Astrocyte (in vitro differentiated cells and primary cell): ENCODE results near the gene LRRC4C. TPM values are rescaled to one million over a fixed set of nuclear protein-coding genes. Genes with fewer than 3 reads are reported as not detected.
A peak's percentile ranks its signal among the peaks of the same experiment; 100 is the strongest.

Source experiments
- DNase-seq: peaks from one replicate; pipeline ENCODE4 v3.0.0-alpha.2; 2010; ENCODE audit warnings: low read depth
- FAIRE-seq: peaks from 2 replicates; lab custom pipeline; 2011; peaks lifted over from hg19 to GRCh38; lab: Jason Lieb, UNC
- H2AFZ ChIP-seq: 2 replicates; pipeline ENCODE4 v1.6.0; 2012; ENCODE audit warnings: low read depth, low read length, inconsistent platforms
- H3K27ac ChIP-seq: 2 replicates; pipeline ENCODE4 v1.5.1; 2011; ENCODE audit warnings: low read depth, low read length, inconsistent platforms
- H3K27me3 ChIP-seq: 2 replicates; pipeline ENCODE4 v1.6.0; 2011; ENCODE audit warnings: low read length, inconsistent platforms; ENCODE audit not compliant: insufficient read depth
- H3K36me3 ChIP-seq: 2 replicates; pipeline ENCODE4 v1.5.1; 2011; ENCODE audit warnings: low read length, inconsistent platforms; ENCODE audit not compliant: insufficient read depth
- H3K4me1 ChIP-seq: 2 replicates; pipeline ENCODE4 v1.5.1; 2011; ENCODE audit warnings: low read length, inconsistent platforms; ENCODE audit not compliant: insufficient read depth
- H3K4me2 ChIP-seq: 2 replicates; pipeline ENCODE4 v1.6.0; 2012; ENCODE audit warnings: low read length, inconsistent platforms
- H3K4me3 ChIP-seq: 2 replicates; pipeline ENCODE4 v1.5.1; 2011; ENCODE audit warnings: low read depth, mild to moderate bottlenecking, low read length, inconsistent platforms; ENCODE audit not compliant: insufficient read depth
- H3K79me2 ChIP-seq: 2 replicates; pipeline ENCODE4 v1.6.0; 2012; ENCODE audit warnings: mild to moderate bottlenecking, low read length, inconsistent platforms; ENCODE audit not compliant: insufficient read depth
- H3K9ac ChIP-seq: 2 replicates; pipeline ENCODE4 v1.6.0; 2012; ENCODE audit warnings: mild to moderate bottlenecking, low read length, inconsistent platforms
- H3K9me3 ChIP-seq: 2 replicates; pipeline ENCODE4 v1.5.1; 2012; ENCODE audit warnings: low read depth, mild to moderate bottlenecking, low read length, inconsistent platforms; ENCODE audit not compliant: insufficient read depth
- H4K20me1 ChIP-seq: 2 replicates; pipeline ENCODE4 v1.6.0; 2012; ENCODE audit warnings: low read length, inconsistent platforms; ENCODE audit not compliant: insufficient read depth
- H3K27ac Mint-ChIP-seq: one replicate; pipeline ENCODE4 v1.8.0; 2021; ENCODE audit warnings: mild to moderate bottlenecking, mixed read lengths; ENCODE audit not compliant: unreplicated experiment
- H3K27me3 Mint-ChIP-seq: one replicate; pipeline ENCODE4 v1.8.0; 2021; ENCODE audit warnings: low read depth, mixed read lengths; ENCODE audit not compliant: unreplicated experiment
- H3K36me3 Mint-ChIP-seq: one replicate; pipeline ENCODE4 v1.8.0; 2021; ENCODE audit warnings: low read depth, mixed read lengths; ENCODE audit not compliant: unreplicated experiment
- H3K4me1 Mint-ChIP-seq: one replicate; pipeline ENCODE4 v1.8.0; 2021; ENCODE audit warnings: low read depth, mixed read lengths; ENCODE audit not compliant: unreplicated experiment
- H3K4me3 Mint-ChIP-seq: one replicate; pipeline ENCODE4 v1.8.0; 2021; ENCODE audit warnings: mild to moderate bottlenecking, moderate library complexity, mixed read lengths; ENCODE audit not compliant: unreplicated experiment
- H3K9me3 Mint-ChIP-seq: one replicate; pipeline ENCODE4 v1.8.0; 2021; ENCODE audit warnings: mild to moderate bottlenecking, mixed read lengths; ENCODE audit not compliant: unreplicated experiment
- CTCF ChIP-seq: IDR thresholded peaks from 2 replicates; pipeline ENCODE4 v1.5.1; 2011; ENCODE audit warnings: low read depth, mild to moderate bottlenecking, inconsistent platforms, low read length, moderate library complexity; ENCODE audit not compliant: insufficient read depth
- EZH2 ChIP-seq: IDR thresholded peaks from 2 replicates; pipeline ENCODE4 v1.6.1; 2012; ENCODE audit warnings: mild to moderate bottlenecking, low read length, inconsistent platforms; ENCODE audit not compliant: insufficient read depth
- total RNA-seq: library from RNA; stranded (reverse); gene quantifications from 2 replicates; pipeline ENCODE4 v1.2.1, GENCODE V29; 2021

The LRRC4C gene
- total RNA-seq, 1 donor from 2014 or later, result 9.0 TPM

DNA sequence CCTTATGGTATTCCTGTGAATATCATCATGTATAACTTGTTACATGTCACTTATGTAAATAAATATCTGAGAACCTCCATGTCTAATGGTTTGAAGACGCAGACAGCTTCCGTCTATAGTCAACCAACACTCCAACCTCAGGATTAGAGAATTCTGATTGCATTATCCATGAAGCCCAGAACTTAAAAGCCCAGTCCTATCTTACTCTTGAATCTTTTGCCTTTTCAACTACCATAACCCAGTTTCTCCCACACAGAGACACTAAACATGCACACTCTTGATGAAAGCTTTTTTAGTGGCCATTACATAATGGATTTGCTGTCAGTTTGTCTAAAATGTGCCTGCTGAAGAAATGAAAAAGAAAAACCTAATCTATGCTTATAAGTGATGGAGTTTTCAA, 1219.2 kb downstream of the LRRC4C start:
- no peaks in the 10 kb centered on the region for H3K27me3 ChIP-seq
- Mint-ChIP-seq H3K9me3 (no peaks in the 10 kb centered on the region), H3K36me3 (no peaks in the 10 kb centered on the region), H3K27me3 (no peaks in the 10 kb centered on the region), H3K4me3 (peak overlapping the region; percentile 81), H3K27ac (peak overlapping the region; percentile 5), H3K4me1 (peaks cover 22% of the 10 kb centered on the region)
- H3K4me2 ChIP-seq, result no peak overlapping the region
- no peaks in the 10 kb centered on the region for H3K4me1 ChIP-seq
- no peak overlapping the region for H3K27ac ChIP-seq
- H3K79me2 ChIP-seq, result no peaks in the 10 kb centered on the region
- H3K4me3 ChIP-seq, result no peak overlapping the region
- no peak overlapping the region for H2AFZ ChIP-seq
- H3K9ac ChIP-seq, result no peak overlapping the region
- H4K20me1 ChIP-seq, result no peaks in the 10 kb centered on the region
- no peaks in the 10 kb centered on the region for H3K9me3 ChIP-seq
- FAIRE-seq (no peak), DNase-seq (no peak)
- H3K36me3 ChIP-seq, result no peaks in the 10 kb centered on the region
- TF ChIP-seq EZH2 (no peak), CTCF (no peak)

- no peaks in the 10 kb centered on the region for H3K36me3 Mint-ChIP-seq
- FAIRE-seq, result no peak
- TF ChIP-seq EZH2, result no peak
- no peak for TF ChIP-seq CTCF
- H3K9ac ChIP-seq, result no peak overlapping the region
- peaks cover 14% of the 10 kb centered on the region for H3K4me1 Mint-ChIP-seq
- H3K27ac Mint-ChIP-seq, result no peak overlapping the region
- H3K36me3 ChIP-seq, result no peaks in the 10 kb centered on the region
- H3K4me1 ChIP-seq, result no peaks in the 10 kb centered on the region
- no peaks in the 10 kb centered on the region for H3K79me2 ChIP-seq
- H3K27ac ChIP-seq, result no peak overlapping the region
- H3K4me2 ChIP-seq, result no peak overlapping the region
- H3K9me3 Mint-ChIP-seq, result no peaks in the 10 kb centered on the region
- H3K4me3 ChIP-seq, result no peak overlapping the region
- DNase-seq, result no peak
- no peaks in the 10 kb centered on the region for H3K9me3 ChIP-seq
- no peaks in the 10 kb centered on the region for H3K27me3 ChIP-seq
- H3K4me3 Mint-ChIP-seq, result no peak overlapping the region
- H2AFZ ChIP-seq, result no peak overlapping the region
- H3K27me3 Mint-ChIP-seq, result no peaks in the 10 kb centered on the region
- no peaks in the 10 kb centered on the region for H4K20me1 ChIP-seq
Observed at GRCh38 chr11:40236526-40236925, 1222.9 kb downstream of the LRRC4C start.

GRCh38 chr11:40235841-40236240, 1223.6 kb downstream of the LRRC4C start:
- H3K9me3 Mint-ChIP-seq, result no peaks in the 10 kb centered on the region
- Histone ChIP-seq H3K9ac (no peak overlapping the region), H3K9me3 (no peaks in the 10 kb centered on the region), H3K4me2 (no peak overlapping the region), H3K27ac (no peak overlapping the region), H3K79me2 (no peaks in the 10 kb centered on the region), H3K4me3 (no peak overlapping the region), H3K27me3 (no peaks in the 10 kb centered on the region), H3K4me1 (no peaks in the 10 kb centered on the region), H2AFZ (no peak overlapping the region), H3K36me3 (no peaks in the 10 kb centered on the region), H4K20me1 (no peaks in the 10 kb centered on the region)
- H3K4me1 Mint-ChIP-seq, result peaks cover 9% of the 10 kb centered on the region
- DNase-seq, result no peak
- TF ChIP-seq EZH2, result no peak
- no peak overlapping the region for H3K4me3 Mint-ChIP-seq
- FAIRE-seq, result no peak
- H3K27me3 Mint-ChIP-seq, result no peaks in the 10 kb centered on the region
- H3K27ac Mint-ChIP-seq, result no peak overlapping the region
- no peaks in the 10 kb centered on the region for H3K36me3 Mint-ChIP-seq
